Cerebellar nuclear complex (tissue), 1 donor: ENCODE data around the gene STK32B.

ENCODE experiments used
- DNase-seq, 2 experiments: peaks; one replicate each; lab custom pipeline; 2025; lab: John Stamatoyannopoulos, UW

STK32B gene

GRCh38 chr4:5446595-5447226 lies 395.4 kb downstream of the STK32B start:
- DNase-seq = no peak

GRCh38 chr4:5447755-5448154 lies 396.5 kb downstream of the STK32B start:
- no peak for DNase-seq

GRCh38 chr4:5448221-5448620 lies 396.9 kb downstream of the STK32B start:
- DNase-seq = no peak

DNA sequence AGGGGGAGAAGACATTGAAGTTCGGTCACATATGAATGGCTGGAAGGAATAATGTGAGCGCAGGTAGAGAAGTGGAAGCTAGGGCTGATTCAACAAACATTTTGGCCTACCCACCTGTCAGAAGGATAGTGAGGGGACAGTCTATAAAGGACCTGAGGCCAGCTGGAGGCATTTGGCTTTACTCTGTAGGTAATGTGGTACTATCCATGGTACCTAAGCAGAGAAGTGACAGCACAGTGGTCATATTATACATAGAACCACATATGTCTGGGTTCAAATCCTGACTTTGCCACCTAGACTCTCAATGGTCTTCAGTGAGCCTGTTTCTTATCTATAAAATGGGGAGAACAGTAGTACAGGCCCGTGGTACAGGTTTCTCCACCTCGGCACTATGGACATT lies 400.0 kb downstream of the STK32B start:
- DNase-seq = no peak

DNA sequence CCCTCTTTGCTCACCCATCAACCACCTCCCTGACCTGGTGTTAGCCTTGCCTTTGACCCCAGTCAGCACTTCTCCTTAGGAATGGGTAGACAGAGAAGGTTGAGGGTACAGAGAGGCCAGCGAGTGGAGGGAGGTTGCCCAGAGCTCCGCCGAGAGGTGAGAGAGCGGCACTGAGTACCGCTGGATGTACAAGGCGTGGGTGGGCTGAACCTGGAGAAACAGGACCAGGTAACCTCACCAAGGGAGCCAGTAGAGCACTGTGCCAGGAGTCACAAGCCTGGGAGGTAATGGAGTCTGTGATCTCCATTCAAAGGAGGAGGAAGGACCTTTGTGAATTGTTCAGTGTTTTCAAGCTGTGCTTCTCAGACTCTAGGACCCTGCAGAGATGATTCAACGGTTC lies 400.9 kb downstream of the STK32B start:
- no peak for DNase-seq

GRCh38 chr4:5455003-5455585 lies 403.8 kb downstream of the STK32B start:
- no peak for DNase-seq

DNA sequence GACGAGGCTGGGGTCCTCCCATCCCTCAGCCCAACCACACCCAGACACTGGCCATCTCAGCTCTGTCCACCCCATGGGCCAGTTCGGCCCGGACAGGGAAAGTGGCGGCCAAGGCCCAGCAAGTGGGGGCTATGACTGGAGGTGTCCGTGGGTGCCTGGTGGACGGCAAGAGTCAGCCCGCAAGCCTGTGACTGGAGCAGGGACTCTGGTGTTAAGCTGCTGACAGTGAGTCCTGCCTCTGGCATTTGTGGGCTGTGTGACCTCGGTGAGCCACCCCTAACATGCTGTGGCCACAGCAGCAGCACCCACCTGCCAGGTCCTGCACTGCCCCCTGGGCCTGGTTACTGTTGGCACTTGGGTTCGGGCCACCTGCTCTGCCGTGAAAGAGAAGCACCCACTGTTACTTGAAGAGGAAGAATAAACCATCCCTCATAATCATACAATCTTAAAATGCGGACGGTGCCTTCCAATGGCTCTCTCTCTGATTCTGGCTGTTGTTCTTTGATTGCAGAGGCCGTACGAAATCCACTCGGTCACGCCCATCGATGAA lies 405.1 kb downstream of the STK32B start:
- DNase-seq = no peak

GRCh38 chr4:5458676-5459075 lies 407.4 kb downstream of the STK32B start:
- no peak for DNase-seq

GRCh38 chr4:5459236-5459635 lies 408.0 kb downstream of the STK32B start:
- no peak for DNase-seq

- no peak for DNase-seq
Observed at GRCh38 chr4:5460106-5460801, 409.0 kb downstream of the STK32B start.

DNA sequence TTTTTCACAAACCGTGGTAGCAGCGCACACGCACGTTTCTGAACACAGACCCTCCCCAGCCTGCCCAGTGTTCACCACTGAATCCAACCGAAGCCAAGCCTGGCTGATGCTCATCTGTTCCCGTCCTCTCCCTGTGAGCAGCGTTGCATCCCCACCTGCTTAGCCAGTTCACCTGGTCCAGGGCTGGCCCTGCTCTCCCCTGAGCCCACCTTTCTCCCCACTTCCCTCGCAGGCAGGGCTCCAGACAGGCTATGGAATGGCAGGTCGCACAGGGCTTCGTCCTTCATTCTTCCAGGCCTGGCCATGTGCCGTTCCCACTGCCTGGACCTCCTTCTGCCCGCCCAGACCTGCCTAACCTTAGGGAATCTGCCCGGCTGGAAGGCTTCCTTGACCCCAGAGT lies 410.2 kb downstream of the STK32B start:
- DNase-seq = no peak

GRCh38 chr4:5462254-5462835 lies 411.1 kb downstream of the STK32B start:
- DNase-seq = no peak

- DNase-seq = no peak
Observed at GRCh38 chr4:5462896-5463295, 411.6 kb downstream of the STK32B start.

GRCh38 chr4:5463361-5463760 lies 412.1 kb downstream of the STK32B start:
- DNase-seq = no peak

DNA sequence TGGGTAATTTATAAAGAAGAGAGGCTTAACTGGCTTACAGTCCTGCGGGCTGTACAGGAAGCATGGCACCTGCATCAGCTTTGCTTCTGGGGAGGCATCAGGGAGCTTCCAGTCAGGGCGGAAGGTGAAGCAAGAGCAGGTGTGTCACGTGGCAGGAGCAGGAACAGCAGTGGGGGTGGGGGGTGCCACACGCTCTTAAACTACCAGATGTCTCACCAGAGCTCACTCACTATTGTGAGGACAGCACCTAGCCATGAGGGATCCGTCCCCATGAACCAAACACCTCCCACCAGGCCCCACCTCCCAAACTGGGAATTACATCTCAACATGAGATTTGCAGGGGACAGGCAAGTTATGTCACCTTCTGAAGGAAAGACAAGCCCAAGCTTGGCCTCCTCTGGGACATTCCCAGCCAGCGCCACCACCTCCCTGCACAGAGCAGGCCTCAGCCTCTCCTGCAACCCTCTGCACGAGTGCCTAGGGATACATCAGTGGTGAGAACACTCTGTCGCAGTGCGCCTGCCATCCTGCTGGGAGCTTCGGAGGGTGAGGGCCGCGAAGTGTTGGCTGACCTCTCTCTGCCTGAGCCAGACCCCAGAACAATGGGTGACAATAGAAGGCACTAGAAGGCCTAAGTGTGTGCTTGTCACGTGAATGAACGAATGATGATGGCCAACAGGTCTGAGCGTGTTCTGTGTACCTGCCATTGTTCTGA lies 412.8 kb downstream of the STK32B start:
- DNase-seq = no peak

GRCh38 chr4:5465529-5465928 lies 414.2 kb downstream of the STK32B start:
- no peak for DNase-seq

DNA sequence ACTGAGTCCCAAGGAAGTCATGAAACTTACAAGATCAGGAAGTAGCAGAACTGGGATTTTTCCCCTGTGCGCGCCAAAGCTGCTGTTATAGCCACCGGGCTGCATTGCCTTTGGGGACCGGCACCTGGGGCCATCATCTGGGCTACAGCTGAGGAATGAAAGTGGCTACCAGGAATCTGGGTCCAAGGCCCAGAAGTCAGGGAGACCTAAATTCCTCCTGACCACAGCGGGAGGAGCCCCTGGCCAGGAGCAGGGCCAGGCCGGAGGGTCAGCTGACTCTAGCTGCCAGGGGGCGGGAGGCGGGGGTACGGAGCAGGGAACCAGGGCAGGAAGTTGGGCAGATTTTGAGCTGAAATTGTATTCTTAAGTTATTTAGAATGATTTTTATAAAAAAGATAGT lies 414.7 kb downstream of the STK32B start:
- DNase-seq = no peak

DNA sequence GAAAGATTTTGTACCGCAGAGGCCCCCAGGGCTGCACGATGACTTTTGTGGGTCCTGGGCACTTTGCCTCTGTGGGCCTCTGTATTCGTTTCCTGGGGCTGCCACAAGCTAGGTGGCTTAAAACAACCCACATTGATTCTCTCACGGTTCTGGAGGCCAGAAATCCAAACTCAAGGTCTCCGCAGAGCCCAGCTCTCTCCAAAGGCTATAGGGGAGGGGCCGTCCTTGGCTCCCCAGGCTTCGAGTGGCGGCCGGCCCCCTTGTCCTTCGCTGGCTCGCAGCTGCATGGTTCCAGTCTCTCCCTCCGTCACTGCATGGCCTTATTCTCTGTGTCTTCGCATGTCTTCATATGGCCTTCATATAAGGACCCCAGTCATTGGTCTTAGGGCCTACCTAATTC lies 415.8 kb downstream of the STK32B start:
- DNase-seq = no peak

DNA sequence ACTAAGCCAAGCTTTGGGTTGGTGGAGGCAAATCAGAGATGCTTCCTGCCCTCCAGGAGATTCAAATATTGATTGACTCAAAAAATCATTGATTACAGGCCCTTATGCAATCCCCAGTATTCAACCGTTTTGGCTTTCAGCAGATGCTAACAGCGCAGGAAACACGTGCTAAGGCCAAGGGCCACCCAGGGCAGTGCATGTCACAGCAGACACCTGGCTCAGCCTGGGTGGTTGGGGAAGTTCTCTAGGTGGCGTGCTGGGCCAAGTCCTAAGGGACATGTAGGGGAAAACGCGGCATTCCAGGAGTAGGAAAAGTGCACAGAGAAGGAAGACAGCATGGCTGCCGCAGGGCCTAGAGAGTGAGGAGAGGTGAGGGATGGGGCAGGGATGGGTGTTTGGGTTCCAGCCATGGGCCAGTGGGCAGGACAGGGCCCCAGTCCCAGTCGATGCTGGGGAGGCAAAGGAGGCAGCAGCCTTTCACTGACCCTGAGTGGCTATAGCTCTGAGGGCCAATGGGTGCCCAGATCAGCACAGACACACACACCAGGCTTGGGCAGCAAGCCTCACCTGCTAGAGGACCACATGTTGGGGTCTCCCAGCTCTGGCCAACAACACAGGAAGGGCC lies 418.0 kb downstream of the STK32B start:
- DNase-seq = no peak

- DNase-seq = no peak
Observed at GRCh38 chr4:5469861-5470260, 418.6 kb downstream of the STK32B start.

DNA sequence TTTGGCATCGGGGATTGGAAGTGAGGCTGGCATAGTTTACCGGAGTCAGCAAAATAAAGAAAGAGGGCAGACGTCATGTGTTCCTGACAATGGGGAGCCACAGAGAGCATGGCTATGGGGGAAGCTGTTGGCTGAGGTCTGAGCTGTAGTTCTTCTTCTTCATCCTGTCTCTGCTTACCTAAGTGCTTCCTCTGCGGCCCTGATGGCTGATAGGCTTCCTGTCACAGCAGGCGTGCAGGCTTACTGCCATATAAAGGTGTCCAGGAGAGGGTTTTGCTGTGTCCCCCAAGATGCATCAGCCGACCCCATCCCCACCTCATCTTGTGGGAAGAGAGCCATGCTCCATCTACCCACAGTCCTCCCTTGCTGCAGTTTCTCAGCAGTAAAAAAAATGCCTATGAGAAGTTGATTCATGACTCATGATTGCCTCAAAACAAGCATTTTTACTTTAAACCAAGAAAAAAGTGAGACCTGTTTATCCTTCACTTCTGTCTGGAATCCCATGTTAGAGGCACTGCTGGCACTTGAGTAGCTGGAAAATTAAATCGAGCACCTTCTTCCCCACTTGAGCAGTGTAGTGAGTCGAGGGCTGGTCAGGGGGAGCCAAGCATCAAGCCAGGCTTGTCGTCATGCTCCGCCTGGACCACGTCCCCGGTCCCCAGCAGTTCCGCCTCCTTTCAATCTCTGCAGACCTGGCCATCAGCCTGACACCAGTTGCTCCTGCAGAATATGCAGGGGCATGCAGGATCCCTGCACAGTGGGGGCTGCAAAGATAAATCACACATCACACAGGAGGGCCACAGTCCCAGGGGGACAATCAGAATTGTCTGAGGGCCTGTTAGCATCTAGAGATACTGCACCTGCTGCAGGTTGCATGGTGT lies 419.3 kb downstream of the STK32B start:
- no peak for DNase-seq
